ENCODE data around the gene HECTD2.
A peak's percentile ranks its signal among the peaks of the same experiment; 100 is the strongest.
"Not testable (repeated sequence)": the region's sequence is repeated elsewhere in the genome, so short reads cannot be mapped to it uniquely, and the experiment has no call there.

HECTD2 gene

DNA sequence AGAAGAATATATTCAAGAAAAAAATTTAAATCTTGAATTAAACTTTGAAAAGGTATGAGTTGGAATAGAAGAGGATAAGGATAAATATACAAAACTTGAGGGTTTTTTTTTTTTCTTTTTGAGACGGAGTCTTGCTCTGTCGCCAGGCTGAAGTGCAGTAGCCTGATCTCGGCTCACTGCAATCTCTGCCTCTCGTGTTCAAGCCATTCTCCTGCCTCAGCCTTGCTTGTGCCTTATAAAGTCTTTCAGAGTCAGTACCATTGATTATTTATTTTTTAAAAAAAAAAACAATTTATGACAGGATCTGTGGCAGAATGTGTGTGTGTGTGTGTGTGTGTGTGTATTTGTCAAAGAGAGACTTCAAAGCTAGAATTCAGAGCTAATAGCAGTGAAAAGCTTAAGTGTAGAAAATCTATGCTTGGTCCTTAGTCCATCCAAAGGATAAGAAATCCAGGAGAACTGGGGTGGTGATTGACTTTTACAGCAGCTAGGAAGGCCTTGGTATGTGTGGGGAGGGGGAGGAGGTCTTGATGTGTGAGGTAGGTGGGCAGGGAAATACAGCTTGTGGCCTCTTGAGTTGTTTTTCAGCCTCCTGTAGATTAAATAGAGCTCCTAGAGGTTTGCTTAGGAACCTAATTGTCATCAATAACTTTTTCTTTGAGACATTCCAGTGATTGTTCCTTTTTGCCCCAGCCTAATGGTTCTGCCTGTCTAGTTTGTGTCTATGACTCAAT, 2.4 kb downstream of the HECTD2 start:
- peak; percentile 2 for DNase-seq

GRCh38 chr10:91415816-91416215, 5.7 kb downstream of the HECTD2 start:
- DNase-seq, result no peak

- DNase-seq, result peak; percentile 56
Observed at GRCh38 chr10:91416339-91416855, 6.3 kb downstream of the HECTD2 start.

DNA sequence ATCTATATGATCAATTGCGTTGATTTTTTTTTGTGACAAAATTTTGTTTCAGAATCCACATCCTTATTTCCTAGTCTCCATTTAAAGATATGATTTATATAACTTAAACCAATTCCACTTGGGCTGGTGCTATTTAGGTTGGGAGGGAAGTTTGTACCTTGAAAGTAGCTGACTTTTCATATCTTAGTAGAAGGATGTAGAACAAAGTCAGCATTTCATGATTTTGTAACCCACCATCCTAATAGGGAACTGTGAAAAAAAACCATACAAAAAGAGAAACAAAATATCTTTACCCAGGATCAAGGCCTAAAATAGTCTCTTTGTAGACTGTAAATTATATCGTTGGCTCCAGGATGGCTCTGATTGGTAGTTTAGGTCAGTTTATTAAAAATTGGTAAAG, 8.3 kb downstream of the HECTD2 start:
- DNase-seq, result no peak

DNA sequence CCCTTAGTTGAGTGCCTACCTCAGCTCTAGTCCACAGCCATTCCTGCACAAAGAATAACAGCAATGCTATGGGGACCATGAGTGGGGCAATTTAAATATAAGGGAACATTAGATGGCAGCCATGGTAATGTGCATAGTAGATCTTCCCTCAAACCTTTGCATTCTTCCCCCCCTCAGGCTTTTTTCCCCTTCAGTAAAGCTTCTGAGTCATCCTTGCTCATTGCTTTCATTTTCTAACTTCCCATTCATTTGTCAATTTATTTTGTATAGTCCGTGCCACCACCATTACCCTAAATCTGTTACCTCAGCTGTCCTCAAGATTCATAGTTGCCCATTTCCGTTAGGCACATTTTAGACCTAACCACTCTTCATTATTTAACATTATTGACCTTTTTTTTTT, 10.7 kb downstream of the HECTD2 start:
- peak; percentile 0 for DNase-seq

DNA sequence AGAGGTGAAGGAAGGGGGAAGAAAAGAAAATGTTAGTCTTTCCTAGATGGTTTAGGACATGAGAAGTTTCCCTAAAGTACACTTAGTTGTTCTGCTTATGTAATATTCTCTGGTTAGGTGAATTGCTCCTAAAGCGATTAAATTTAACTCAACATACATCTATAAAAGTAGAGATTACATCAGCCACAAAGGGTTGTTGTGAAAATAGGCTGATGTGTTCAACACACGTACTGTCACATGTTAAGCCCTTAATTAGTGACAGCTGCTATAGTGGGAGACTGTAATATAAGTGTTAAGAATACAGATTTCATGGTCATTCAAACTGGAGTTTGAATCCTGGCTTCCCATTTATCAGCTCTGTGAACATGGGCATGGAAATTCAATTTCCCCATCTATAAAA, 12.8 kb downstream of the HECTD2 start:
- DNase-seq, result peak; percentile 20

GRCh38 chr10:91424016-91424415, 13.9 kb downstream of the HECTD2 start:
- DNase-seq, result no peak

DNA sequence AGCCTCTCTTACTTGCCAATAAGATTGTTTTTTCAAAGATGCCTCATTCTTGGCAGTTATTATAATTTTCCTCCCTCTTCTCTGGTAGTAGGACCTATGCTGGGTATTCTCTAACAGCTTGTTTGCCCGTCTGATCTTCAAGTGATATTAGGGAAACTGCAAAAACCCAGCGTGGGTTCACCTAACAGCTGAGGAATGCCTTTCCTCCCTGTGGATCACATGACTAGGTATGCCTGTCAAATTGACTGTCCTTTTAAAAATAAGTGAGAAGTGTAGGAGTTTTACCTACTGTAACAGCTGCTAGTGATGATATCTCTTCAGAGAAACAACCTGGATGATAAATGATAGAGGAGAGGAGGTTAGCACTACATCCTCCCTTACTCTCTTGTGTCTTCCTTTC, 22.0 kb downstream of the HECTD2 start:
- no peak for DNase-seq

GRCh38 chr10:91433620-91434019, 23.5 kb downstream of the HECTD2 start:
- no peak for DNase-seq

- DNase-seq, result no peak
Observed at GRCh38 chr10:91434041-91434440, 23.9 kb downstream of the HECTD2 start.

- DNase-seq, result no peak
Observed at GRCh38 chr10:91435241-91435640, 25.1 kb downstream of the HECTD2 start.

DNA sequence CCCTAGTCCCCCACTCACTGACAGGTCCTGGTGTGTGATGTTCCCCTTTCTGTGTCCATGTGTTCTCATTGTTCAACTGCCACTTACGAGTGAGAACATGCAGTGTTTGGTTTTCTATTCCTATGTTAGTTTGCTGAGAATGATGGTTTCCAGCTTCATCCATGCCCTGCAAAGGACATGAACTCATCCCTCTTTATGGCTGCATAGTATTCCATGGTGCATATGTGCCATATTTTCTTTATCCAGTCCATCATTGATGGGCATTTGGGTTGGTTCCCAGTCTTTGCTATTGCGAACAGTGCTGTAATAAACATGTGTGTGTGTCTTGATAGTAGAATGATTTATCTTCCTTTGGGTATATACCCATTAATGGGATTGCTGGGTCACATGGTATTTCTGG, 28.1 kb downstream of the HECTD2 start:
- not testable (repeated sequence) for DNase-seq

GRCh38 chr10:91444211-91445182, 34.4 kb downstream of the HECTD2 start:
- DNase-seq, result no peak

DNA sequence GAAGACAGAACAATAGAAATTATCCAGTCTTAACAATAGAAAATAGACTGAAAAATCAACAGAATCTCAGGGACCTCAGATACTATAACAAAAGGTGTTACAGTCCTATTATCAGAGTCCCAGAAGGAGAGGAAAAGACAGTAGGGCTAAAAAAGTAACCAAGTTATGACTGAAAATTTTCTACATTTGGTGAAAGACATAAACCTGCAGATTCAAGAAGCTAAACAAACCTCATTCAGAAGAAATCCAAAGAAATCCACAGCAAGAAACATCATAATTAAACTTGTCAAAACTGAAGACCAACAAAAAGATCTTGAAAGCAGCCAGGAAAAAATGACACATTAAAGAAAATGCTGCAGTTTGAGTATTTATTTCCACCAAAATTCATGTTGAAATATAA, 41.9 kb downstream of the HECTD2 start:
- DNase-seq, result no peak

DNA sequence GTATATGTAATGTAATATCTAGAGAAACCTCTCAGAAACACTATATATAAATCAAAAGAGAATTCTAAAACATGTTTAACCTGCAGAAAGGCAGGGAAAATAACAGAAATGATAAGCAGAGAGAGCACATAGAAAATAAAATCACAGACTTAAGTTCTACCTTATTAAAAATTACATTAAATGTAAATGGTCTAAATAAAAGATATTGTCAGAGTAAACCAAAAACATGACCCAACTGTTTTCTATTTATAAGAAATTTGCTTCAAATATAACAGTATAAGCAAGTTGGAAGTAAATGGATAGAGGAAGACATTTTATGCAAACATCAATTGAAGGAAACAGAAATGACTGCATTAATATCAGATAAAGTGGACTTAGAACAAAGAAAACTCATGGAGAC, 43.4 kb downstream of the HECTD2 start:
- no peak for DNase-seq

- not testable (repeated sequence) for DNase-seq
Observed at GRCh38 chr10:91455135-91455534, 45.0 kb downstream of the HECTD2 start.

DNA sequence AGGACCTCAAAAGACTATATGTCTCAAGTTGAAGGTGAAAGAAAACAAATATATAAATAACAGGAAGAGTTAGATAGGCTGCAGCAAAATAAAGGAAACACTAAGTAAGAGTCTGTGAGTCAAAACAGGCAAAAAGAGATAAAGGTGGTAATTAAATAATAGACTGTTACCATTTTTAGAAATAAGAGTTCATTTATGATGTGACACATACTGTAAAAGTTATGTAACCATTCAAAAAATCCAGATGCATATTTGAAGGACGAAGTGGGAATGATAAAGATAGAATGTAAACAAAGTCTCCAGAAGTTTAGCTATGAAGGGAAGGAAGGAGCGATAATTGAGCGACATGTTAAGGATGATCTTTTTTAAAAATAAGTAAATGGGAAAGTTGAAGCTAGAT, 50.5 kb downstream of the HECTD2 start:
- DNase-seq, result no peak

DNA sequence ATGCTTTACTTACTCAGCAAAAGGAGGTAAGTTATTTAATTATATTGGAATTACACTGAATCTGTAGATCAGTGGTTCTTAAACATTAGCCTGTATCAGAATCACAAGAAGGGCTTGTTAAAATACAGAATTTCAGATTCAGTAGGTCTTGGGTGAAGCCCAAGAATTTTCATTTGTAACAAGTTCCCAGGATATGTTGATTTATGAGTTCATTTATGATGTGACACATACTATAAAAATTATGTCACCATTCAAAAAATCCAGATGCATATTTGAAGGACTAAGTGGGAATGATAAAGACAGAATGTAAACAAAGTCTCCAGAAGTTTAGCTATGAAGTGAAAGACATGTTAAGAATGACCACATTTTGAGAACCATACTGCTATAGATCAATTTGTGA, 52.3 kb downstream of the HECTD2 start:
- DNase-seq, result no peak

- DNase-seq, result no peak
Observed at GRCh38 chr10:91464500-91464899, 54.4 kb downstream of the HECTD2 start.

DNA sequence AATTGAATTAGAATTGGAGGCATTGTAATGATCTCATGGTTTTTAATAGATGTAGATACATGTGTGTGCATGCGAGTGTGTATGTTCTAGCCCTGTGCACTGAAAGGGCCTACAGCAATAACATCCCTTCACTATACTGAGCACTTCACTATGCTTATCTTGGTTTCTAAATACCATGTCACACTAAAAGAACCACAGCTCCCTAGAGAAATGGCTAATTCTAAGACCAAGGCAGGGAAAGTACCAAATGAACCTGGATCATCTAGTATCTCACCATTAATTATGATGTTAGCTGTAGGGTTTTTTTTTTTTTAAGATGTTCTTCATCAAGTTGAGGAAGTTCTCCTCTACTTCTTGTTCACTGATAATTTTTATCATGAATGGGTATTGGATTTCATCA, 55.1 kb downstream of the HECTD2 start:
- no peak for DNase-seq

DNA sequence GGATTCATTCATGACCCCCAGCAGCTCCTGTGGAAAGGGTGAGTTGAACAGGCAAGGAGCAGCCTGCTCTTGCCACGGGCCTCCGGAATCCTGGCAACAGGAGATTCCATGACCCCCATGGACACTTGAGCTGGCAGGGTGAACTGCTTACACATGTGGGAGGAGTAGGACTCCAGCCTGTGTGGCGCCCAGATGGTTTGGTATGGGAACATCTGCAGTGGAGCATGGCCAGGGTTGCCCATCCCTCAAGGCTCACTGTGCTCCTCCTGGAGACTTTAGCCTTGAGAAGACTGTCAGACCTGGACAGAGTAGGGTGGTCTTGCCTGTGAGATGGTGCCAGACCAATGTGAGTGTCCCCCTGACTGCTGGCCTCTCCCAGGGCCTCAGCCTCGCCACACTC, 57.0 kb downstream of the HECTD2 start:
- DNase-seq, result no peak

GRCh38 chr10:91471602-91472001, 61.5 kb downstream of the HECTD2 start:
- no peak for DNase-seq

GRCh38 chr10:91472911-91473310, 62.8 kb downstream of the HECTD2 start:
- DNase-seq, result no peak

DNA sequence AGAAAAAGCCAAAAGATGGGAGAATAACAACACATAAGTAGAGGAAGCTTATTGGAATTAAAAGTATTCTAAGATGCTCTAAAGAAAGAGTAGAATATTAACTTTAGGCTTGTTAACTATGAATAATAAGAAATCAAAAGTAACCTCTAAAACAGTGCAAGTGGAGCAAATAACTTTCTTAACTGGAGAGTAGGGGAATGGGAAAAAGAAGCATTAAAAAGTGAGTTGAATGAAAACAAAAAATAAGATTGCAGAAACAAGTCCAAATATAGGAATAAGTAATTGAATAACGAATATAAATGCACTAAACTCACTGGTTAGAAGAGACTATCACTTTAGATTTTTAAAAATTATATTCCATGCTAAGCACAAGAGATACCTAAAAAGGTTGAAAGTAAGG, 63.9 kb downstream of the HECTD2 start:
- no peak for DNase-seq

Measured in NCI-H69 (cell line).